ENCODE measurements around the gene LRRC43.

The LRRC43 gene

GRCh38 chr12:122182887-122183587, at the start of gene LRRC43:
Gene LRRC43, plus strand, starts transcription at chr12:122183123. Its CDS starts 22 bp downstream, at chr12:122183145.
- no peak for DNase-seq

GRCh38 chr12:122133192-122133950, 49.6 kb upstream of the LRRC43 start:
- DNase-seq, result no peak

GRCh38 chr12:122135437-122136031, 47.4 kb upstream of the LRRC43 start:
- no peak for DNase-seq

- DNase-seq, result no peak
These were observed 45.7 kb upstream of the LRRC43 start for GRCh38 chr12:122137229-122137628.

GRCh38 chr12:122137681-122138080, 45.2 kb upstream of the LRRC43 start:
- DNase-seq, result no peak

- no peak for DNase-seq
These were observed 44.7 kb upstream of the LRRC43 start for GRCh38 chr12:122138181-122138580.

GRCh38 chr12:122138616-122139015, 44.3 kb upstream of the LRRC43 start:
- DNase-seq, result no peak

GRCh38 chr12:122139266-122139665, 43.7 kb upstream of the LRRC43 start:
- no peak for DNase-seq

GRCh38 chr12:122139941-122140340, 43.0 kb upstream of the LRRC43 start:
- DNase-seq, result no peak

GRCh38 chr12:122140467-122141257, 42.3 kb upstream of the LRRC43 start:
- no peak for DNase-seq

GRCh38 chr12:122141911-122142725, 40.8 kb upstream of the LRRC43 start:
- no peak for DNase-seq

- DNase-seq, result no peak
These were observed 40.1 kb upstream of the LRRC43 start for GRCh38 chr12:122142857-122143256.

GRCh38 chr12:122144885-122145284, 38.0 kb upstream of the LRRC43 start:
- no peak for DNase-seq

GRCh38 chr12:122145505-122146330, 37.2 kb upstream of the LRRC43 start:
- DNase-seq, result no peak

- no peak for DNase-seq
These were observed 35.2 kb upstream of the LRRC43 start for GRCh38 chr12:122147514-122148290.

GRCh38 chr12:122148657-122149056, 34.3 kb upstream of the LRRC43 start:
- DNase-seq, result no peak

- no peak for DNase-seq
These were observed 32.7 kb upstream of the LRRC43 start for GRCh38 chr12:122150127-122150681.

GRCh38 chr12:122152754-122153153, 30.2 kb upstream of the LRRC43 start:
- DNase-seq, result no peak

- DNase-seq, result no peak
These were observed 27.2 kb upstream of the LRRC43 start for GRCh38 chr12:122155705-122156104.

GRCh38 chr12:122158700-122159285, 24.1 kb upstream of the LRRC43 start:
- DNase-seq, result no peak

Measured in RPMI8226 (cell line).